GM18909 (cell line): Measurements from ENCODE around the gene BCDIN3D.
A peak's percentile ranks its signal among the peaks of the same experiment; 100 is the strongest.
"Not testable (repeated sequence)": the region's sequence is repeated elsewhere in the genome, so short reads cannot be mapped to it uniquely, and the experiment has no call there.

Experiments
- ATAC-seq: cut with Tn5 transposase; IDR thresholded peaks from one replicate; pipeline ENCODE4 v1.9.1; 2021; ENCODE audit warnings: mild to moderate bottlenecking; ENCODE audit not compliant: unreplicated experiment, poor library complexity

The BCDIN3D gene, protein sequence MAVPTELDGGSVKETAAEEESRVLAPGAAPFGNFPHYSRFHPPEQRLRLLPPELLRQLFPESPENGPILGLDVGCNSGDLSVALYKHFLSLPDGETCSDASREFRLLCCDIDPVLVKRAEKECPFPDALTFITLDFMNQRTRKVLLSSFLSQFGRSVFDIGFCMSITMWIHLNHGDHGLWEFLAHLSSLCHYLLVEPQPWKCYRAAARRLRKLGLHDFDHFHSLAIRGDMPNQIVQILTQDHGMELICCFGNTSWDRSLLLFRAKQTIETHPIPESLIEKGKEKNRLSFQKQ

DNA sequence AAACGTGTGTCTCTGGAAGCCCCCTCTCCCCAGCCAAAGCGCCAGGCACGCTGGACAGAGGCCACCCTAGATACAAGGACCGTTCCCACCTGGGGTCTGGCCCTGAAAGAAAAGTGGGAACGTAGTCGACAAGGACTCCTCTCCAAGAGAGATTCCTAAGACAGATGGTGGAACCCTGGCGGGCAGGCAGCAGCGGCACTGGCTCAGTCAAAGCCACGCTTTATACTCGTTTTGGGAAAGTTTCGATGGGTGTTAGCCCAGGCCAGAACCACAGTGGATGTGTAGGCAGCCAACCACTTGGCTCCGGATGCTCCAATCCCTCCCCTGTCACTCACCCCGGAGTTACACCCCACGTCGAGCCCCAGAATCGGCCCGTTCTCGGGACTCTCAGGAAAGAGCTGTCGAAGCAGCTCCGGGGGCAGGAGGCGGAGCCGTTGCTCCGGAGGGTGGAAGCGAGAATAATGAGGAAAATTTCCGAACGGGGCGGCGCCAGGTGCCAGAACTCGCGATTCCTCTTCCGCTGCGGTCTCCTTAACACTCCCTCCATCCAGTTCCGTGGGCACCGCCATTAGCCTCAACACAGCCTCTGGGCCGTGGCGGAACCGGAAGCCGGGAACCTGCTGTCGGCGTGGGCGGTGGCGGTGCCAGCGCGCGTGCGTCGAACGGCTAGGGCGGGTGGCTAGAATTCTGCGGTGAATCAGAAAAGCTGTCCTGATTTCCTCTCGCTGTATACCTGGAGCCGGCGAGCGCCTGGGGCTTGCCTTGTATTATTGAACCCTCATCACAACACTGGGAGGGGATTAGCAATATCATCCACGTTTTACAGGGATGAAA is at the start of gene BCDIN3D:
TSS of gene BCDIN3D (minus strand) at position 588 of the 834 bp plus-strand sequence. CDS start at position 569, 19 bp downstream.
- peak; percentile 88 for ATAC-seq

DNA sequence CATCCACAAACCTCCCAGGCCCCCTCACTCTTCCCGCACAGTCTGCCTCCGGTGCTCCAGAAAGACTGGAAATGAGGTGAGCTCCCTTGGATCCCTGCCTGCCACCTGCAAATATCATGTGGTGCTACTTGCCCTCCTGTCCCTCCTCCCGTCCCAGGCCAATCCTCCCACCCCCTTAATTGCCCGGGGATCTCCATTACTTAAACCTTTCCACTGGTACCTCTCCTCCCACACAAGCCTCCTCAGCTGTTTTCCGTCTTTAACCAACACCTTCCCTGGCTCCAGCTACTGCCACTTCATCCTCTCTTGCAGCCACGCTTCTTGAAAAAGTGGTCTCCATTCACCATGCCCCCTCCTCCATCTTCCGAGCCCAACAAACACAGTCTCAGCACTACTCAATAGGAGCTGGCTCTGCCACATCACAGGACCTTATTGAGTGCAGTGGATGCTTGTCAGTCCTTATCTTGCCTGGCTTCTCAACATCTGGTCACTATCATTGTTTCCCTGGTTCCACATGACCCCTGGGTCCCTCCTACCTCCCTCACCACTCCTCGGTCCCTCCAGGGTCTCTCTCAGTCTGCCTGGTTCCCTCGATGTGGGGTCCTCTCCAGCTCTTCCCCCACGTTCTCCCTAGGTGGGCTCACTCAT is 49.3 kb upstream of the BCDIN3D start:
- ATAC-seq = no peak

DNA sequence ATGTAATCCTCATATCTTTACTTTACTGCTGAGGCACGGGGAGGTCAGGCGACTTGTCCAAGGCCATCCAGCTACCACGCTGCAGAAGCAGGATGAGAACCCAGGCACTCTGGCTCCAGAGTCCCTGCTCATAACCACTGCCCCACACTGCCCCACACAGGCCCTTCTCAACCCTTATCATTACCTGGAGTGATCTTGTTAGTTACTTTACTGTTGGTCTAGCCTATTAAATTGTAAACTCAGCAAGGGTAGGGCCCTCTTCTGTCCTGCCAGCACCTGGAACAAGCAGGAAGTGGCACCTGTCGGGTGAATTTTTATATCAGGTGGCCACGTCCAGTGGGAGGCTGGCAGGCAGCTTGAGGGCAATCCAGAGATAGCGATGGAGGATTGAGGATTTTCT is 48.6 kb upstream of the BCDIN3D start:
- no peak for ATAC-seq

DNA sequence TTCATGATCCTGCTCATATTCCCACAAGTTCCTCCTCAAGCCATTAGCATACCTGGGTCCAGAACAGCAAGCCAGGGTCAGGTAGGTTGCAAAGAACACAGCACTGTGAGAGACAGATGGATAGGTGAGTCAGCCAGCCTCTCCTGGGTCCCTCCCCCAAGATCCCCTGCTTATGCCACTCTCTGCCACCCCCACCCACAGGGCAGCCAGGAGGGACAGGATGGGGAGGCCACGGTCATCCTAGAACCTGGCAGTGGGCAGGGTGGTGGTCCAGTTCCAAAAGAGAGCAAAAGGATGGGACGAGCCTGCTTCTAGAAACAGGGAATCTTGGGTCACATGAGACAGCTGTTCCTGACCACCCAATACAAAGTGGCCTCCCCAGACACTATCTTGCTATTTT is 48.1 kb upstream of the BCDIN3D start:
- no peak for ATAC-seq

DNA sequence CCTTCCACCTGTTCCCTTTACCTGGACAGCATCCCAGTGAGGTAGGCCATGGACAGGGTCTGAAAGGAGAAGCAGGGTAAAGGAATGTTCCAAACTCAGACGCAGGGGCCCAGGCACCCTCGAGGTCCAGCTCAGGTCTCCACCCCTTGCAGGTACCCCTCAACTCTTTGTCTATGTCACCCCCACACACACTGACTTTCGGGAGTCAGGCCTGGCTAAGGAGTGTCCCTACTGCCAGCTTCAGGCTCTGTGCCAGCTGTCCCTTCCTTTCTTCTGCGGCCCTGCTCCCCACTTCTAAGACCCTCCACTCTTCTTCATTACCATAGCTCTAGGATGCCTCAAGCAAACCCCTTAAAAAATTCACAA is 47.2 kb upstream of the BCDIN3D start:
- ATAC-seq = no peak

DNA sequence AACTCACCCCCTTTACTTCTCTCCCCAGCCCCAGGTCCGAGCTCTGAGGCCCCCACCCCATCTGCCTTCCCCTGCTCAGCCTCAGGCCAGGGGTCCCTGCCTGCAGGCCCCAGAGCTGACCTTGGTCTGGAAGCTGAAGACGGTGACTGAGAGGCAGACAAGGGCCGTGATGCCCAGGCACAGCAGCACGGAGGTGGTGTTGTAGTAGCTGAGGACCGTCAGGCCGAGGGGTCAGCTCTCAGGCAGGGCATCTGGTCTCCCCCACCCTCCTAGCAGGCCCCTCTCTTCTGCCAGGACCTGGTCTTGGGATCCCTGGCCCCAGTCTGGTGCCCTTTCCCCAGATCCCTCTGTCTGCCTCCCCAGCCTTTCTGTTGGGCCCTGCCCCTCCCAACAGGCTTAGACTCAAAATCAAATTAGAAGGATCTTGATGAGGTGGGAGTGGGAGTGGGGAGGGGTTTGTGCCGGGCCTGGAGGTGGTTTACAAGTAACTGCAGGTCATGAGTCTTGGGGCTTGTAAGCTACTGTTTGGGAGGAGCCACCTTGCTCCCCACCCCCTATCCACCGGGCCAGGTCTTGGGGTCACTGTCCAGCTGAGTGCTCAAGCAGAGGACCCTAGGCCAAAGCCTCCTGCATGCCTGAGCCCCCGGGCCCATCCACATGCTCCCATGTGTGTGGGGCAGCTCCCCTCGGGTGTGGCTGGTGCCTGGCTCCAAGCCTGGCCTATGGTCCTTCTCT is 46.6 kb upstream of the BCDIN3D start:
- ATAC-seq = no peak

DNA sequence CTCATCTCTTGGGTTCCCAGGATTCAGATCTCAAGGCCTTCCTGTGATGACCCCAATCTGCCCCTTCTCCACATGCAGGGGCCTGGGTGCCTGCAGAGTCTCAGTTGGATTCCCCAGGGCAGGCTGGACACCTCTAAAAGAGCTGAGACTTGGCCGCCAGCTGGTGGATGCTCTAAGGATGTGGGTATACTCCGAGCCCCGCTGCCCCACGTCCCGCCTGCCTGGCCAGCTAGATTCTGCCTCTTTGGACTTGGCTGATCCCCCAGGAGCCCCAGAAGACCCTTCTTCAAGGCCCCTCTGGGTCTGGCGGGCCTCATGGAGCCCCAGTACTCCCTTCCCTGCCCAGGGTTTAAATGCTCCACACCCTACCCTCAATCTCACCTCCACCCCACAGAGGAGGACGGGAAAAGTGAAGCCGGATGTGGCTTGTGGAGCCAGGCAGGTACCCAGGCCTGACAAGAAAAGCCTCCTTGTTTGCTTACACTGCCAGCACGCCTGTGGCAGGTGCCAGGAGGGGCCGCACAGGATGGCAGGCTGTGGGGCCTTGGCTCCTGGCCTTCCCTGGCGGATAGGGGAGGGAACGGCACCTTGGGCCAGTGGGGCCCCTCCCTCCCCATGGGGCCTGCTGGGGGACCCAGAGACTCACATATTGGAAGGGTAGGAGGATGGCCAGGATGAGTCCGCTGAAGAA is 45.7 kb upstream of the BCDIN3D start:
- no peak for ATAC-seq

- ATAC-seq = no peak
These were observed 44.9 kb upstream of the BCDIN3D start for GRCh38 chr12:49887536-49888401.

- no peak for ATAC-seq
These were observed 44.2 kb upstream of the BCDIN3D start for GRCh38 chr12:49887091-49887490.

DNA sequence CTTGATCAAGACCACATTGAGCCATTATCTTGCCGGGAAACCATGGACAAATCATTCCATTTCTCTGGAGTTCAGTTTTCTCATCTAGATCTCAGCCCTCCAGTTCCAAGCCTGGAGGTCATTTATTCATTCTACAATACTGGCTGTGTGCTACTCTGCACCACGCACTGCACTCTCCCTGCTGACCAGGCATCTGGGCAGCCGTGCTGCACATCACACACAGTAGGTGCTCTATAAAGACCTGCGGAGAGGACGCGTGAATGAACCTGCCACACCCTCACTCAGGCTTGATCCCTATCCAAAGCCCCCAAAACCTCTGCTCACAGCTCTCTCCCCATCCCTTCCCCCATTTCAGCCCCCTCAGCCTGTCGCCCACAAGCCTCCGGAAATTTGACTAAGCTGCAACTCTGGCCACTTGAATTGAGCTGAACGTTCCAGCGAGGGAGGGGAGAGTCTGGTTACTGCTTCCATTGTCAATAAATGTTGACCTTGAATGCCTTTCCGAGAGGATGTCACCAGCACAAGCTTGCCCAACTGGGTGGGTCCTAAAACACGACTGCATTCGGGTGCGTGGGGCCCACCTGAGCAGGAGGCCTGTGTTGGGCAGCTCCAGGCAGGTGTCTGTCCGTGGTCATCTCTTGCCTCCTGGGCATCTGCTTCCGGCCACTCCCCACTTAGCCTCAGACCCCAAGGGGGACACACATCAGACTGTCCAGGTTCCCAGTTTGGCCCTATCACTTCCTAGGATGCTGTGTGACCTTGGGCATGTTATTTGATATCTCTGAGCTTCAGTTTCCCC is 43.0 kb upstream of the BCDIN3D start:
- ATAC-seq = no peak

DNA sequence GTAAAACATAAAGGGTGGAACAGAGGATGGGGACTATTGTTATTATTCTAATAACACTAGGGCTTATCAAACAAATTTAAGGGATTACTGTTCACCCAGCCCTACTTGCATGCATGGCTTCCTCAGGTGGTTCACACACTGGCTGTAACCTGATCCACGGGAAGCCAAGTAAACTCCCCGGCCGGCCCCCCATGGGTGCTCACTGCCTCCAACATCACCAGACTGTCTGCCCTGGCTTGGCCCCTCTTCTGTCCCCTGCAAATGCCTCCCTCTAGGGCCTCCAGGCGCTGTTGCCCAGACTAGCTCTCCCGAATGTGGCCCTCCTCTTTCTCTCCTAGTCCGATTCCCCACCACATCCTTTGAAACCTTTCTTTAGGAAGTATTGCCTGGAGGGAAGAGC is 42.2 kb upstream of the BCDIN3D start:
- ATAC-seq = no peak

DNA sequence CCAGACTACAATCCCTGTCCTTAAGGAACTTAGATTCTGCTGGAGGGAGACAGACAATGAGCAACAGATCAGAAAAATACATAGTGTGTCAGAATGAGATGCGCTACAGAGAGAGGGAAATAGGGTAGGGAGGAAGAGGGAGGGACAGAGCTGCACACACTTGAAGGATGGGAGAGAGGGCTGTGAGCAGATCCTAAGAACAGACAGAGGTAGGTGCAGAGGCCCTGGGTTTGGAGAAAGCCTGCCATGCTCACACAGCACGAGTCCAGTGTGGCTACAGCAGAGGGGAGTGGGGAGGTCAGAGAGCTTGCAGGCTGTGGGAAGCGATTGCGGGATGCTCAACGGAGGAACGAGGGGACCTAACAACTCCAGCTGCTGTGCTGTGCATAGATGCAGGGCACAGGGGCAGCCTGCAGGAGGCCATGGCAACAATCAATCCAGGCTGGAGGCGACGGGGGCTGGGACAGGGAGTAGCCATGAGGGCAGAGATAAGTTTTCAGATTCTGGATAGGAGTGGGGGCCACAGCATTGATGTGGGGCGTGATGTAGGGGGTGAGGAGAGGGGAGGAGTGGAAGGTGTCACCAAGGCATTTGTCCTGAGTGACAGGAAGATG is 40.1 kb upstream of the BCDIN3D start:
- ATAC-seq = no peak

DNA sequence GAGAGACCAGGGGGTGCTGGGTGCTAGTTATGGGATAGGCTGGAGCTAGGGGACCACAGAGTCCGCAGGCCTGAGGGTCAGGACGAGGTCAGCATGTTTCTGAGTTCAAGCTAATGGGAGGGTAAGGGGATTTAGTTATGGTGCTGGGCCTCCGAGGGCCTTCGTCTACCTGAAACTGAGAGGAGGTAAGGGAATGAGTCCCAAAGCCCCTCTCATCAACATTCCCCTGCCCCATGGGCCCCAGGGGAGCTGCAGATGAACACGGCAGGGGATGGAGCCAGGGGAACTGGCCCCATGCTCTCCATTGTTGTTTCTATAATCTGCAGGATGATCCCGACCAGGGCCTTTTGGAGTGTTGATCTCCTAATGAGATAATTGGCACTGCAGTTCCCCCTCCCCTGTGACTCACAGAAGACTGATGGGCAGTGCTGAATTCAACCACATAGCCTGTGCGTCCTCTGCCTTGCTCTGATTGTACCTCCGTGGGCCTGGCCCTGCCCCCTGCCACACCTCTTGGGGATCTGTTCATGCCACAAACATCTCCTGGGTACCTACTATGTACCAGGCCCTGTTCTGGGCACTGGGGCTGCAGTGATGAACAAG is 39.4 kb upstream of the BCDIN3D start:
- ATAC-seq = no peak

DNA sequence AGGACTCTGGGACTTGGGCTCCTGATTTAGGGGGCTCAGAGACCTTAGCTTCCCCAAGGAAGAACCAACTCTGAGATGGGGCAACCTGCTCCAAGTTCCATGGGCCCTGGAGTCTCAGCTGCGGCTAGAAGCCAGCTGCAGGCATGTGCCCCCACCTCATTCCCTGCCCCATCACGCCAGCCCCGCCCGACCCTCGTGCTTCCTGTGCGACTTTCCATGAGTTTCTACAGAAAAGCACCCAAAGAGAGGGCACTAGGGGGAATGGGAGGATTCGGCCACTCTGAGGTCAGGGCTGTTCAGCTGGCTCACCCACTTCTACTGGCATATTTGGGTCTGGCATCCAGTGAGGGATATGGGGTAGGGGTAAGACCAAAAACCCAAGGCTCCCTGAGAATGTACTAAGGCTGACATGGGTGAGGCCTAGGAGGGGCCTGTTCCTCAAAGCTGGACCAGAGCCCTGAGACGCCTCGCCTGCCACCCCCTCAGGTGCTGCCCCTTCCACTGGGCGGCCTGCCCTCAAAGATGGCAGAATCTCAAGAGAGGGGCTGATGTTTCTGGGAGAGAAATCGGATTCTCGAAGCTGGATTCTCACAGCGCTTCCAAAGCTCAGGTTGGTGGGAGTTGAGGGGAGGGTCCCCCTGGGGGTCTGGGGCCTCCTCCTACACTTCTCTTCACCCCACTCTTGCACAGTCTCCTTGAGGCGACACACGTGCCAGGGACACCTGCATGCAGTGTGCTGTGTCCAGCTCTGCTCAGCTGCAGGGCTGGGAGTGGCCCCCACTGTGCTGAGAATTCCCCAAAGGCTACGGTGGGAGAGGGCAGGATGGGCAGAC is 38.7 kb upstream of the BCDIN3D start:
- no peak for ATAC-seq

GRCh38 chr12:49880756-49881414 is 38.0 kb upstream of the BCDIN3D start:
- no peak for ATAC-seq

DNA sequence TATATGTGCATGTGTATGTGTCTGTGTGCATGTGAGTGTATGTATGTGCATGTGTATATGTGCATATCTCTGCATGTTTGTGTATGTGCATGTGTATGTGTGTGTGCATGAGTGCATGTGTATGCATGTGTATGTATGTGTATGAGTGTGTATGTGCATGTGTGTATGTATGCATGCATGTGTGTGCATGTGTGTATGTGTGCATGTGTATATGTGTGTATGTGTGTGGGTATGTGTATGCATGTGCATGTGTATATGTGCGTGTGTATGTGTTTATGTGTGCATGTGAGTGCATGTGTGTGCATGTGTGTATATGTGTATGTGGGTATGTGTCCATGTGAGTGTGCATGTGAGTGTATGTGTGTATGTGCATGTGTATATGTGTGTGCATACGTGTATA is 36.2 kb upstream of the BCDIN3D start:
- ATAC-seq = not testable (repeated sequence)
